Vagina (tissue), 2 donors: ENCODE data around the gene PITHD1. TPM values are rescaled to one million over a fixed set of nuclear protein-coding genes. Genes with fewer than 3 reads are reported as not detected.

ENCODE experiments used
- DNase-seq, 2 donors: peaks; one replicate each; pipeline ENCODE4 v3.0.0-alpha.2; 2017; ENCODE audit errors: extremely low spot score in 2 of 2
- H3K27ac ChIP-seq: fragments of 200-600 bp; sonication (generic); one replicate; pipeline ENCODE4 v1.5.1; 2019
- H3K27me3 ChIP-seq: fragments of 200-600 bp; sonication (generic); one replicate; pipeline ENCODE4 v1.5.1; 2019
- H3K36me3 ChIP-seq, 2 donors: fragments of 200-600 bp; sonication (generic); one replicate each; pipeline ENCODE4 v1.5.1; 2017 to 2019
- H3K4me1 ChIP-seq: fragments of 200-600 bp; sonication (generic); one replicate; pipeline ENCODE4 v1.5.1; 2019
- H3K4me3 ChIP-seq, 2 donors: fragments of 200-600 bp; sonication (generic); 1 replicate in 1 of 2; 2 replicates in 1 of 2; pipeline ENCODE4 v1.5.1; 2016 to 2019
- H3K9me3 ChIP-seq: fragments of 200-600 bp; sonication (generic); one replicate; pipeline ENCODE4 v1.5.1; 2019
- CTCF ChIP-seq, 3 experiments: fragments of 450-650 bp in 2 of 3; fragments of 200-600 bp in 1 of 3; sonication (generic) in 1 of 3; IDR thresholded peaks; one replicate each; pipeline ENCODE4 v1.5.1; 2017 to 2019; ENCODE audit warnings: antibody characterized with exemption in 3 of 3, mild to moderate bottlenecking in 2 of 3, moderate library complexity in 2 of 3
- POLR2A ChIP-seq, 2 donors: fragments of 450-650 bp; IDR thresholded peaks; one replicate each; pipeline ENCODE4 v1.6.1; 2017; ENCODE audit warnings: antibody characterized with exemption in 2 of 2, mild to moderate bottlenecking in 2 of 2, moderate library complexity in 2 of 2
- POLR2AphosphoS5 ChIP-seq, 2 donors: sonication (generic); formaldehyde crosslinking; IDR thresholded peaks; one replicate each; pipeline ENCODE4 v1.9.0; 2017; ENCODE audit warnings: antibody characterized with exemption in 2 of 2, mild to moderate bottlenecking in 2 of 2, low read depth in 1 of 2; ENCODE audit not compliant: insufficient read depth in 1 of 2
- intact Hi-C: fragments of 100-400 bp; cut with DNase I; formaldehyde crosslinking; loops from one replicate; pipeline ENCODE4 v1.15.1; 2023
- total RNA-seq: library from RNA; depleted of rRNA; stranded (reverse); fragments of >200 nt; gene quantifications from one replicate; pipeline ENCODE4 v1.2.3, GENCODE V29; 2016

Gene PITHD1
- total RNA-seq, 1 donor from 2014 or later: 63.6 TPM

- DNase-seq: no peak
- peaks cover 0 to 56% of the 10 kb centered on the region in 2 donors for H3K36me3 ChIP-seq
- no peak overlapping the region for H3K27ac ChIP-seq
- H3K27me3 ChIP-seq: no peaks in the 10 kb centered on the region
- H3K4me3 ChIP-seq: no peak overlapping the region
- intact Hi-C loops: loop anchor here (5.0 kb wide), 1 partner anchor 35 kb away; no protein-coding TSS in a partner anchor
- no peak for TF ChIP-seq CTCF (IDR thresholded peaks at IDR 0.05)
- TF ChIP-seq POLR2AphosphoS5 (IDR thresholded peaks at IDR 0.05; ENCODE audit: insufficient read depth in 1 of 2, low read depth in 1 of 2): no peak
- TF ChIP-seq POLR2A (IDR thresholded peaks at IDR 0.05): no peak
- no peaks in the 10 kb centered on the region for H3K4me1 ChIP-seq
- no peaks in the 10 kb centered on the region for H3K9me3 ChIP-seq
Observed at GRCh38 chr1:23816906-23817305, 38.7 kb downstream of the PITHD1 start.

GRCh38 chr1:23817633-23818032 is 39.4 kb downstream of the PITHD1 start:
- H3K4me1 ChIP-seq: no peaks in the 10 kb centered on the region
- no peak overlapping the region for H3K27ac ChIP-seq
- H3K4me3 ChIP-seq: no peak overlapping the region
- H3K36me3 ChIP-seq: peaks cover 0 to 49% of the 10 kb centered on the region in 2 donors
- TF ChIP-seq POLR2A (IDR thresholded peaks at IDR 0.05) (no peak), POLR2AphosphoS5 (IDR thresholded peaks at IDR 0.05; ENCODE audit: insufficient read depth in 1 of 2, low read depth in 1 of 2) (no peak), CTCF (IDR thresholded peaks at IDR 0.05) (no peak)
- no peak for DNase-seq
- no peaks in the 10 kb centered on the region for H3K27me3 ChIP-seq
- H3K9me3 ChIP-seq: no peaks in the 10 kb centered on the region
- intact Hi-C loops: loop anchor here (5.0 kb wide), 1 partner anchor 35 kb away; no protein-coding TSS in a partner anchor

- DNase-seq: no peak
- Histone ChIP-seq H3K4me1 (peaks cover 8% of the 10 kb centered on the region), H3K4me3 (no peak overlapping the region), H3K36me3 (no peaks in the 10 kb centered on the region), H3K27me3 (no peaks in the 10 kb centered on the region), H3K9me3 (no peaks in the 10 kb centered on the region), H3K27ac (no peak overlapping the region)
- TF ChIP-seq CTCF (IDR thresholded peaks at IDR 0.05): no peak
- intact Hi-C loops: no loop called here
Observed at GRCh38 chr1:23823767-23824166, 45.5 kb downstream of the PITHD1 start.

GRCh38 chr1:23824711-23825075 is 46.5 kb downstream of the PITHD1 start:
- no peaks in the 10 kb centered on the region for H3K9me3 ChIP-seq
- no peak for TF ChIP-seq CTCF (IDR thresholded peaks at IDR 0.05)
- TF ChIP-seq POLR2A (IDR thresholded peaks at IDR 0.05): no peak
- no peak for TF ChIP-seq POLR2AphosphoS5 (IDR thresholded peaks at IDR 0.05; ENCODE audit: insufficient read depth in 1 of 2, low read depth in 1 of 2)
- peak overlapping the region; percentile 89 to 96 for H3K4me3 ChIP-seq
- peaks cover 8% of the 10 kb centered on the region for H3K4me1 ChIP-seq
- peak overlapping the region; percentile 89 for H3K27ac ChIP-seq
- H3K27me3 ChIP-seq: no peaks in the 10 kb centered on the region
- intact Hi-C loops: no loop called here
- no peaks in the 10 kb centered on the region for H3K36me3 ChIP-seq
- no peak for DNase-seq

GRCh38 chr1:23825076-23825761 is 47.0 kb downstream of the PITHD1 start, which contains the start of gene HMGCL:
TSS of gene HMGCL (minus strand) at chr1:23825429. CDS start at chr1:23825415, 14 bp downstream.
- intact Hi-C loops: no loop called here
- Histone ChIP-seq H3K4me1 (peaks cover 8% of the 10 kb centered on the region), H3K36me3 (no peaks in the 10 kb centered on the region), H3K27me3 (no peaks in the 10 kb centered on the region), H3K9me3 (no peaks in the 10 kb centered on the region), H3K27ac (peak within 1 kb of the TSS; percentile 89), H3K4me3 (peak within 1 kb of the TSS; percentile 89 to 96)
- TF ChIP-seq CTCF (IDR thresholded peaks at IDR 0.05) (no peak), POLR2AphosphoS5 (IDR thresholded peaks at IDR 0.05; ENCODE audit: insufficient read depth in 1 of 2, low read depth in 1 of 2) (peak; percentile 94 to 97), POLR2A (IDR thresholded peaks at IDR 0.05) (peak in 1 of 2 donors; percentile 88)
- DNase-seq: peak in 1 of 2 donors; percentile 92
